Naive thymus-derived CD4-positive, alpha-beta T cell (primary cell): Measurements from ENCODE around the gene CCDC120. TPM values are rescaled to one million over a fixed set of nuclear protein-coding genes. Genes with fewer than 3 reads are reported as not detected.

Source experiments
- ATAC-seq: fragments of 150-1000 bp; cut with Tn5 transposase; 2 replicates; pipeline ENCODE4 v1.10.0; 2021; ENCODE audit warnings: mild to moderate bottlenecking, moderate library complexity
- CTCF ChIA-PET: fragments of 350-600 bp; sonication (Branson Sonifier 250); formaldehyde crosslinking; loops from one replicate; lab custom pipeline; 2021; ENCODE audit warnings: antibody characterized with exemption; lab: Charles Lee
- POLR2A ChIA-PET: fragments of 350-600 bp; sonication (Branson Sonifier 250); formaldehyde crosslinking; loops from one replicate; lab custom pipeline; 2021; ENCODE audit warnings: antibody characterized with exemption, inconsistent platforms; lab: Charles Lee
- DNase-seq, 9 donors: peaks; one replicate each; pipeline versions ENCODE4 v3.0.0 to v3.0.0-alpha.2; 2020 to 2022; ENCODE audit warnings: mixed read lengths in 1 of 9
- H3K27ac ChIP-seq: one replicate; pipeline ENCODE4 v1.7.0; 2013; ENCODE audit warnings: mild to moderate bottlenecking, low read depth, low read length, moderate library complexity
- H3K27me3 ChIP-seq, 2 donors: one replicate each; pipeline ENCODE4 v1.7.0; 2013; ENCODE audit warnings: low read length in 2 of 2, mild to moderate bottlenecking in 2 of 2, moderate library complexity in 2 of 2; ENCODE audit not compliant: control insufficient read depth in 2 of 2, insufficient read depth in 2 of 2
- H3K36me3 ChIP-seq, 3 experiments: 1 replicate in 2 of 3; 2 replicates in 1 of 3; pipeline ENCODE4 v1.7.0; 2013; ENCODE audit warnings: low read length in 3 of 3, mild to moderate bottlenecking in 3 of 3, moderate library complexity in 1 of 3; ENCODE audit not compliant: insufficient read depth in 3 of 3, control insufficient read depth in 2 of 3
- H3K4me1 ChIP-seq, 2 donors: one replicate each; pipeline ENCODE4 v1.7.0; 2013; ENCODE audit warnings: low read length in 2 of 2, mild to moderate bottlenecking in 2 of 2, moderate library complexity in 1 of 2; ENCODE audit not compliant: control insufficient read depth in 2 of 2, insufficient read depth in 2 of 2
- H3K4me3 ChIP-seq: 2 replicates; pipeline ENCODE4 v1.7.0; 2013; ENCODE audit warnings: mild to moderate bottlenecking, low read length
- H3K9me3 ChIP-seq, 3 experiments: 1 replicate in 2 of 3; 2 replicates in 1 of 3; pipeline ENCODE4 v1.7.0; 2013; ENCODE audit warnings: low read length in 3 of 3; ENCODE audit not compliant: control insufficient read depth in 2 of 3
- H3K27ac Mint-ChIP-seq, 9 donors: one replicate each; pipeline ENCODE4 v1.8.0; 2020 to 2022; ENCODE audit warnings: mixed read lengths in 9 of 9, mild to moderate bottlenecking in 8 of 9, moderate library complexity in 5 of 9, inconsistent platforms in 2 of 9
- H3K27me3 Mint-ChIP-seq, 5 donors: one replicate each; pipeline ENCODE4 v1.8.0; 2021 to 2022; ENCODE audit warnings: mixed read lengths in 5 of 5, mild to moderate bottlenecking in 1 of 5
- H3K36me3 Mint-ChIP-seq, 5 donors: one replicate each; pipeline ENCODE4 v1.8.0; 2020 to 2022; ENCODE audit warnings: mixed read lengths in 5 of 5, mild to moderate bottlenecking in 3 of 5, inconsistent platforms in 1 of 5
- H3K4me1 Mint-ChIP-seq, 7 donors: one replicate each; pipeline ENCODE4 v1.8.0; 2020 to 2022; ENCODE audit warnings: mixed read lengths in 7 of 7, mild to moderate bottlenecking in 3 of 7, inconsistent platforms in 1 of 7
- H3K4me3 Mint-ChIP-seq, 10 donors: one replicate each; pipeline ENCODE4 v1.8.0; 2020 to 2022; ENCODE audit warnings: mild to moderate bottlenecking in 10 of 10, mixed read lengths in 10 of 10, moderate library complexity in 6 of 10, inconsistent platforms in 2 of 10
- H3K9me3 Mint-ChIP-seq, 11 donors: one replicate each; pipeline ENCODE4 v1.8.0; 2020 to 2022; ENCODE audit warnings: mixed read lengths in 11 of 11, mild to moderate bottlenecking in 4 of 11, inconsistent platforms in 1 of 11, moderate library complexity in 1 of 11
- intact Hi-C, 2 donors: fragments of 100-400 bp; cut with micrococcal nuclease; formaldehyde crosslinking; loops; one replicate each; pipeline ENCODE4 v1.15.1; 2023
- polyA plus RNA-seq, 2 donors: library from polyadenylated mRNA; unstranded; fragments of 300-500 nt; fragmentation: Illumina TruSeq; gene quantifications; one replicate each; pipeline ENCODE4 v1.2.3, GENCODE V29; 2021
- total RNA-seq, 6 experiments: library from RNA in 5 of 6; stranded (reverse) in 5 of 6; gene quantifications; 1 replicate in 5 of 6; 2 replicates in 1 of 6; pipeline ENCODE4 v1.2.3 and lab custom pipeline; 2021 to 2026

CCDC120 gene
- total and polyA plus RNA-seq, 7 experiments from 2014 or later = 1.3 to 15.1 (median 11.0) TPM

DNA sequence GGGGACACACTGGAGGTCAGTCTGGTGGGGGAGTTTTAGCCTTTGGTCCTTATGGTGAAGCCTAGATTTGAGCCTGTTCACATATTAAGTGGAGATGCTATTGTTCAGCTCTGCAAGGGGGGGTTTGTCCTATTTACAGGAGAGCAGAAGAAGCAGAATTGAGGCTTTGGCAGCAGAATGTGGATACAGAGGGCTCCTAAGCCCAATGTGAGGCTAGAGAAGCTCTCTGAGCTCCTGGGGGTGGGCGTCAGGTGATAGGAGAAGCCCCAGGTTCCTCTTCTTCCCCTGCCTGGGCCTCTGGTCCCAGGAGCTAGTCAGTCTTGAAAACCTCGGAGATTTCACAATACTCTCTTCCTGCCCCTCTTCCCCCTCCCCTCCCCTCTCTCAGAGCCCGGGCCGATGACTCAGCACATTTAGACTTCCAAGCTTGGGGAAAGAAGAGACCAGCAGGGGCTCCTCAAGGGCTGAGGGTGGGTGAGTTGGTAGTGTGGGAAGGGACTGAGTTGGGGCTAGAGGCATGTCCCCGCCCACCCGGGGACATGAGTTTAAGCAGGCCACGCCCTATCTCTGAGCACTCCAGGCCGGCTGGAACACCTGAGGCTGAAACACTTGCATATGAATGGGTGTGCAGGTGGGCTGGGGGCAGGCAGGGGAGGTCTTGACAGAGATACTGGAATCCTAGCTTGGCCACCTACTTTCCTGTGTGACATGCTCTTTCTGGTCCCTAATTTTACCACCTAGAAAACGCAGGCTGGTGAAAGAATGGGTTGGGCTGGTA, 19.0 kb upstream of the CCDC120 start:
- Mint-ChIP-seq H3K36me3 (peaks cover 0 to 11% (median 5%) of the 10 kb centered on the region in 5 donors), H3K4me1 (peaks cover 18 to 40% (median 31%) of the 10 kb centered on the region in 7 donors), H3K27ac (peak overlapping the region in 6 of 9 donors; percentile 15 to 80 (median 73)), H3K27me3 (no peaks in the 10 kb centered on the region), H3K9me3 (no peaks in the 10 kb centered on the region), H3K4me3 (peak overlapping the region in 7 of 10 donors; percentile 10 to 86 (median 27))
- H3K27ac ChIP-seq = no peak overlapping the region
- H3K9me3 ChIP-seq = no peaks in the 10 kb centered on the region
- no peak for ATAC-seq
- H3K27me3 ChIP-seq = no peaks in the 10 kb centered on the region
- H3K36me3 ChIP-seq = peaks cover 0 to 28% (median 9%) of the 10 kb centered on the region in 3 experiments
- ChIA-PET POLR2A (interaction anchor here (0.5 to 1.0 kb wide), 4 partner anchors 81 to 145 kb away, joined by 3 to 4 read pairs (median 3); no protein-coding TSS in a partner anchor), CTCF (no interaction called here)
- DNase-seq = peak in 6 of 9 donors; percentile 4 to 36 (median 12)
- intact Hi-C loops = loop anchor here in 1 of 2 donors (5.0 kb wide), 1 partner anchor 63 kb away; no protein-coding TSS in a partner anchor
- no peak overlapping the region for H3K4me3 ChIP-seq
- peaks cover 5 to 21% of the 10 kb centered on the region in 2 donors for H3K4me1 ChIP-seq

DNA sequence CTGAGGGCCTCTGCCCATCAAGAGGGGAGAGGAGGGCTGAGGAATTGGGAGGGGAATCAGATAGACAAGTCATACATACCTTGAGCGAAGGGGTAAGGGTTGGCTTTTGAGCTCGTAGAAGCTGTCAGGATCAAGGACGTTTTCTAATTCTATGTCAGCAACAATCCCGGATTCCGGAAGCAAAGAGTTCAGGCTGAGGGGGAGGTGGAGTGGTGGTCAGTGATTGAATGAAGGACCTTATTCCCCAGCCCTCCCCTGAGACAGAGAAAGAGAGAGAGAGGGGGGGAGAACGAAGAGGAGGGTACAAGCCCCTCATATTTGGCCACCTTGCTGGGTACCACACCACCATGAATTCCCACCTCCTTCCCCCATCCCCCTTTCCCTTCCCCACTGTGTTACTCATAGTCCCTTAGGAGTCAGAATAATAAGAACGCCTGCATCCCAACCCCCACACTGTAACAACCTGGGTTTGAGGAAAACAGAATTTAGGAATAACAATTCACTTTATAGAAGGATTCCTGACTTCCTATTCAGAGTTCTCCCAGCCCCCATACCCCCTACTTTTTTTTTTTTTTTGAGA, 18.3 kb upstream of the CCDC120 start:
- ChIA-PET POLR2A (interaction anchor here (1.0 kb wide), 1 partner anchor 124 kb away, joined by 3 read pairs; no protein-coding TSS in a partner anchor), CTCF (no interaction called here)
- H3K4me3 ChIP-seq = no peak overlapping the region

GRCh38 chrX:49041744-49042580, 16.8 kb upstream of the CCDC120 start:
- Histone ChIP-seq H3K9me3 (no peaks in the 10 kb centered on the region), H3K27ac (peak overlapping the region; percentile 96), H3K36me3 (peaks cover 0 to 27% (median 9%) of the 10 kb centered on the region in 3 experiments), H3K4me1 (peaks cover 5 to 21% of the 10 kb centered on the region in 2 donors), H3K27me3 (no peaks in the 10 kb centered on the region), H3K4me3 (peak overlapping the region; percentile 54)
- Mint-ChIP-seq H3K36me3 (peaks cover 0 to 11% (median 5%) of the 10 kb centered on the region in 5 donors), H3K27ac (peak overlapping the region; percentile 80 to 96 (median 93)), H3K27me3 (no peaks in the 10 kb centered on the region), H3K9me3 (no peaks in the 10 kb centered on the region), H3K4me3 (peak overlapping the region; percentile 78 to 95 (median 89)), H3K4me1 (peaks cover 18 to 40% (median 31%) of the 10 kb centered on the region in 7 donors)
- intact Hi-C loops = loop anchor here in 1 of 2 donors (2.0 to 5.0 kb wide), 5 partner anchors 33 to 521 kb away; partner anchors contain the start of genes EBP, PPP1R3F and PRAF2
- peak in 4 of 9 donors; percentile 3 to 21 (median 10) for DNase-seq
- ChIA-PET POLR2A (interaction anchor here (0.5 to 2.4 kb wide), 9 partner anchors 25 to 467 kb away, joined by 3 to 14 read pairs (median 7); partner anchors contain the start of genes GRIPAP1, HDAC6, OTUD5 and RBM3), CTCF (no interaction called here)
- ATAC-seq = no peak

More for the DNA sequence above, 18.3 kb upstream of the CCDC120 start:
- Mint-ChIP-seq H3K4me1 (peaks cover 18 to 40% (median 31%) of the 10 kb centered on the region in 7 donors), H3K4me3 (peak overlapping the region in 7 of 10 donors; percentile 10 to 86 (median 27)), H3K36me3 (peaks cover 0 to 11% (median 5%) of the 10 kb centered on the region in 5 donors), H3K27me3 (no peaks in the 10 kb centered on the region), H3K27ac (peak overlapping the region in 6 of 9 donors; percentile 15 to 89 (median 73)), H3K9me3 (no peaks in the 10 kb centered on the region)
- Histone ChIP-seq H3K27ac (no peak overlapping the region), H3K9me3 (no peaks in the 10 kb centered on the region), H3K4me1 (peaks cover 5 to 21% of the 10 kb centered on the region in 2 donors), H3K36me3 (peaks cover 0 to 27% (median 9%) of the 10 kb centered on the region in 3 experiments), H3K27me3 (no peaks in the 10 kb centered on the region)
- ATAC-seq (no peak), DNase-seq (no peak)
- intact Hi-C loops = loop anchor here in 1 of 2 donors (5.0 kb wide), 1 partner anchor 62 kb away; no protein-coding TSS in a partner anchor

- H3K27me3 Mint-ChIP-seq = no peaks in the 10 kb centered on the region
- H3K27ac ChIP-seq = peak overlapping the region; percentile 96
- peaks cover 0 to 9% (median 4%) of the 10 kb centered on the region in 5 donors for H3K36me3 Mint-ChIP-seq
- peak overlapping the region; percentile 78 to 95 (median 89) for H3K4me3 Mint-ChIP-seq
- peaks cover 5 to 21% of the 10 kb centered on the region in 2 donors for H3K4me1 ChIP-seq
- ChIA-PET CTCF (no interaction called here), POLR2A (interaction anchor here (0.5 to 2.4 kb wide), 9 partner anchors 10 to 468 kb away, joined by 3 to 14 read pairs (median 7); partner anchors contain the start of genes GRIPAP1, HDAC6, OTUD5 and RBM3)
- no peaks in the 10 kb centered on the region for H3K9me3 ChIP-seq
- peak overlapping the region; percentile 80 to 96 (median 93) for H3K27ac Mint-ChIP-seq
- intact Hi-C loops = loop anchor here (1.0 to 5.0 kb wide), 24 partner anchors 11 to 566 kb away; partner anchors contain the start of genes GRIPAP1 (in 2 of the 2), HDAC6 (in 2 of the 2), PPP1R3F (in 2 of the 2) and PRAF2 (in 2 of the 2)
- peak in 3 of 9 donors; percentile 4 to 11 (median 10) for DNase-seq
- no peaks in the 10 kb centered on the region for H3K27me3 ChIP-seq
- peaks cover 0 to 2% (median 0%) of the 10 kb centered on the region in 11 donors for H3K9me3 Mint-ChIP-seq
- H3K36me3 ChIP-seq = peaks cover 0 to 23% (median 9%) of the 10 kb centered on the region in 3 experiments
- peaks cover 18 to 40% (median 31%) of the 10 kb centered on the region in 7 donors for H3K4me1 Mint-ChIP-seq
- H3K4me3 ChIP-seq = peak overlapping the region; percentile 54
- no peak for ATAC-seq
Measured at GRCh38 chrX:49042581-49043219, 16.1 kb upstream of the CCDC120 start.

DNA sequence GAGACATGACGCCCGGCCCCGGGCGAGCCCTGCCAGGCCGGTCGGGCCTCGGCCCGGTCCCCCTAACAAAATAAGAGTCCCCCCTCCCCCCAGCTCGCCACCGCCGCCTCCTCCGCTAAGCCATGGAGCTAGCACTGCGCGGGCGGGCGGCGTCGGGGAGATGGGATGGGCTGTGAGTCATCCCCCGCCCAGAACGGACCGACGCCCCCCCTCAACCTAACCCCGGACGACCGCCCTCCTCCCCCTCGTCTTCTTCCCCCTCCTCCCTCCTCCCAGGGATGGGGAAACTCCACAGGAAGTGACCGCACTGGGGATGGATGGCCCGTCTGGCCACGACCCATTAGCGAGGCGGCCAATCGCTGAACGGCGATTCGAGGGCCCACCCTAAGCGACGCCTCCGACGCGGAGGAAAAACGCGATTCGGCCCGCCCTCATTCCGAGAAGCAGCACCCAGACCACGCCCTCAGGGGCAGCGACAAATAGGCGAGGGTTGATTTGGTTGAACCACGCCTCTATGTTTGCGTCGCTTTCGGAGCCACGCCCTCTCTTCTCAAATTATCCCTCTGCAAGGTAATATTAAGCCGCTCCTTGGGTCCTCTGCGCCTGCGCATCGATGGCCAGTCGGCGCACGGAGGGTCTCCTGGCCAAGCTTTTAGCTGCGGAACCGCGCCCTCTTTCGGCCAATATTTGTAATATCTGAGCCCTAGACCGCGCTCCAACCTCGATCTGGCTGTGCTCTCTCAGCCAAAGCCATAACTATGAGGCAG, 15.4 kb upstream of the CCDC120 start, which contains the start of gene TFE3:
Gene TFE3, minus strand, starts transcription at position 138 of the 767 bp plus-strand sequence. Its CDS starts 131 bp downstream, at position 7.
- Histone ChIP-seq H3K27ac (peak within 1 kb of the TSS; percentile 96), H3K9me3 (no peaks in the 10 kb centered on the region), H3K4me3 (peak within 1 kb of the TSS; percentile 54), H3K4me1 (peaks cover 5 to 21% of the 10 kb centered on the region in 2 donors), H3K27me3 (no peaks in the 10 kb centered on the region), H3K36me3 (peaks cover 0 to 16% (median 2%) of the 10 kb centered on the region in 3 experiments)
- H3K27ac Mint-ChIP-seq = peak within 1 kb of the TSS; percentile 80 to 96 (median 96)
- H3K9me3 Mint-ChIP-seq = peaks cover 0 to 2% (median 0%) of the 10 kb centered on the region in 11 donors
- ChIA-PET CTCF (no interaction called here), POLR2A (interaction anchor here (1.1 to 2.4 kb wide), 8 partner anchors 10 to 469 kb away, joined by 3 to 14 read pairs (median 8); partner anchors contain the start of genes GRIPAP1, KCND1, OTUD5 and RBM3)
- peaks cover 18 to 40% (median 31%) of the 10 kb centered on the region in 7 donors for H3K4me1 Mint-ChIP-seq
- H3K4me3 Mint-ChIP-seq = peak within 1 kb of the TSS; percentile 78 to 95 (median 89)
- intact Hi-C loops = loop anchor here (1.0 to 5.0 kb wide), 24 partner anchors 10 to 567 kb away; partner anchors contain the start of genes GRIPAP1 (in 2 of the 2), HDAC6 (in 2 of the 2), PPP1R3F (in 2 of the 2) and PRAF2 (in 2 of the 2)
- H3K36me3 Mint-ChIP-seq = peaks cover 0 to 6% (median 0%) of the 10 kb centered on the region in 5 donors
- peak; percentile 77 to 96 (median 91) for DNase-seq
- peak; percentile 93 for ATAC-seq
- no peaks in the 10 kb centered on the region for H3K27me3 Mint-ChIP-seq
